Measurements from ENCODE around the gene C21orf91. TPM values are rescaled to one million over a fixed set of nuclear protein-coding genes. Genes with fewer than 3 reads are reported as not detected.

Gene C21orf91
- total RNA-seq, 2 donors from 2014 or later: 10.2 to 22.9 TPM

DNA sequence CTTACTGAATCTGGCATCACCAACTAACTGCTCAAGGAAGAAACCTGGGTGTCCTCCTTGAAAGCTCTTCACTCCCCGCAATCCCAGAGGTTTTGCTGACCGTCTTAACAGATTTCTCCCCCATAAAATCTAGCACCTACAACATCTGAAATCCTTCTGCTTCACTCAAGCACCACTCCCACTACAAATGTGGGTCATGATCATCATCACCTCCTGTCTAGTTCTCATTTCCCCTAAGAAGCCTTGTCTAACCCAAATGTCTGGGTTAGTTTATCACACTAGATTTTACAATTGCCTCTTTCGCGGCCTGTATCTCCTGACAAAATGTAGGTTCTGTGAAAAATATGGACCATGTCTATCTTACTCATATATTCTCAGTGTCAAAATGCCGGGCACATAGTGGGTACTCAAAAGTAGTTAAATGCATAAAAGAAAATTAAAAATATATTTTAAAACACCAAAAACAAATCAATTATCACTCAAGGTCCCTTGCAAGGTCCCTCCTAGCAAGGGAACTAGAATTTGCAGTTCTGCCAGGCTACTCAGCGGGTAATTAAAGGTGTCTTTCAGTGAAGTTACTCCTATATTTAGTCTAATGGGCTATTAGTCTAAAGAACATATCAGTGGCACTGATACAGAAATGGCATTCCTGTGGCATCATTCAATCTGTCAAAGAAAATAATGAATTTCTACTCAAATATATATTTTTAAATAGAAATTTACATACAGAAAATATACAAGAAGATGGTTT, 19.6 kb downstream of the C21orf91 start:
- H3K9me3 ChIP-seq: no peaks in the 10 kb centered on the region
- no peak for DNase-seq (ENCODE audit: low spot score)
- TF ChIP-seq, protein P1, sequence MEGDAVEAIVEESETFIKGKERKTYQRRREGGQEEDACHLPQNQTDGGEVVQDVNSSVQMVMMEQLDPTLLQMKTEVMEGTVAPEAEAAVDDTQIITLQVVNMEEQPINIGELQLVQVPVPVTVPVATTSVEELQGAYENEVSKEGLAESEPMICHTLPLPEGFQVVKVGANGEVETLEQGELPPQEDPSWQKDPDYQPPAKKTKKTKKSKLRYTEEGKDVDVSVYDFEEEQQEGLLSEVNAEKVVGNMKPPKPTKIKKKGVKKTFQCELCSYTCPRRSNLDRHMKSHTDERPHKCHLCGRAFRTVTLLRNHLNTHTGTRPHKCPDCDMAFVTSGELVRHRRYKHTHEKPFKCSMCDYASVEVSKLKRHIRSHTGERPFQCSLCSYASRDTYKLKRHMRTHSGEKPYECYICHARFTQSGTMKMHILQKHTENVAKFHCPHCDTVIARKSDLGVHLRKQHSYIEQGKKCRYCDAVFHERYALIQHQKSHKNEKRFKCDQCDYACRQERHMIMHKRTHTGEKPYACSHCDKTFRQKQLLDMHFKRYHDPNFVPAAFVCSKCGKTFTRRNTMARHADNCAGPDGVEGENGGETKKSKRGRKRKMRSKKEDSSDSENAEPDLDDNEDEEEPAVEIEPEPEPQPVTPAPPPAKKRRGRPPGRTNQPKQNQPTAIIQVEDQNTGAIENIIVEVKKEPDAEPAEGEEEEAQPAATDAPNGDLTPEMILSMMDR (IDR thresholded peaks at IDR 0.05): no peak
- TF ChIP-seq POLR2AphosphoS5 (IDR thresholded peaks at IDR 0.05) (no peak), POLR2A (IDR thresholded peaks at IDR 0.05) (no peak)
- H3K27ac ChIP-seq: no peak overlapping the region
- no peaks in the 10 kb centered on the region for H3K27me3 ChIP-seq (replicated peaks; ENCODE audit: insufficient read depth)
- H3K4me3 ChIP-seq: no peak overlapping the region
- intact Hi-C loops (cut with DNase I): no loop called here
- H3K36me3 ChIP-seq: no peaks in the 10 kb centered on the region
- no peaks in the 10 kb centered on the region for H3K4me1 ChIP-seq (replicated peaks)
- WGBS: 97% methylated on average over 6 of the region's 6 CpGs

DNA sequence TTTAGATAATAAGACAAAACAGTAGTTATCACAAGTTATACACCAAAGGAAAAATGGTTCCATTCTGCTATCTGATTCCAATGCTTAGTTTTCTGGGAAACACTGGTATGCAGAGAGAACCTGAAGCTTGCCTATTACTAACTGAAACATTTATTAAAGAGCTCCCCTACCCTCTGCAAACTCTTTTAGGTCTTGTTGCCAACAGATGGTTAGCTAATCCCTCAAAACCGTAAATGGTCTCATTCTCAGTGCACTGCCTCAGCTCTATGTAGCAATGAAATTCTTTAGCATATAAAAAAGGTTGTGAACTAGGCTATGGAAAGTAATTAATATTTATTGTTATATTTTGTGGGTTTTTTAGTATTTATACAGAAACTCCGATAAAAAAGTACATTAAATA, 20.4 kb downstream of the C21orf91 start:
- no peaks in the 10 kb centered on the region for H3K9me3 ChIP-seq
- peaks cover 3% of the 10 kb centered on the region for H3K4me1 ChIP-seq (replicated peaks)
- DNase-seq (ENCODE audit: low spot score): no peak
- H3K4me3 ChIP-seq: no peak overlapping the region
- no peaks in the 10 kb centered on the region for H3K27me3 ChIP-seq (replicated peaks; ENCODE audit: insufficient read depth)
- H3K27ac ChIP-seq: no peak overlapping the region
- WGBS: 45% methylated on average over 2 of the region's 2 CpGs
- TF ChIP-seq, protein P1 (IDR thresholded peaks at IDR 0.05): no peak
- TF ChIP-seq POLR2AphosphoS5 (IDR thresholded peaks at IDR 0.05) (no peak), POLR2A (IDR thresholded peaks at IDR 0.05) (no peak)
- intact Hi-C loops (cut with DNase I): no loop called here
- no peaks in the 10 kb centered on the region for H3K36me3 ChIP-seq

DNA sequence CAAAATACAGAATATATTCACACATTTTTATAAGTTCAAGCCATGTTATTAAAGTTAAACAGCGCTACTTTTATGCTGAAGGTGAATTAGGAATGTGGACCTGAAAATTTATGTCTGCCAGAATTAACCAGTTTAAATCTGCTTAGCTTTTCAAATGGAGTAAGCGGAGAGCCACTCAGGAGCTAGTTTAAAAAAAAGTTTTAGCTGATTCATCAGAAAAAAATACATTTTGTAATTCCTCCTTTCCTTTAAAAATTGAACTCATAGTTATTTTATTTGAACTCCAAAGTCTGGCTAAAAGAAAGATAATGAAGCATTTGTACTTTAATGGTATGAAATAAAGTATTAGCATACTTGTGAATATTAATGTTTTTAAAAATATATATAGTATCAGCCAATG, 21.2 kb downstream of the C21orf91 start:
- TF ChIP-seq, protein P1 (IDR thresholded peaks at IDR 0.05): no peak
- TF ChIP-seq POLR2AphosphoS5 (IDR thresholded peaks at IDR 0.05) (no peak), POLR2A (IDR thresholded peaks at IDR 0.05) (no peak)
- peaks cover 4% of the 10 kb centered on the region for H3K4me1 ChIP-seq (replicated peaks)
- H3K27me3 ChIP-seq (replicated peaks; ENCODE audit: insufficient read depth): no peaks in the 10 kb centered on the region
- whole genome bisulfite sequencing: 86% methylated on average over 2 of the region's 2 CpGs
- no peak for DNase-seq (ENCODE audit: low spot score)
- H3K9me3 ChIP-seq: no peaks in the 10 kb centered on the region
- H3K4me3 ChIP-seq: no peak overlapping the region
- no peak overlapping the region for H3K27ac ChIP-seq
- H3K36me3 ChIP-seq: no peaks in the 10 kb centered on the region
- intact Hi-C loops (cut with DNase I): no loop called here

DNA sequence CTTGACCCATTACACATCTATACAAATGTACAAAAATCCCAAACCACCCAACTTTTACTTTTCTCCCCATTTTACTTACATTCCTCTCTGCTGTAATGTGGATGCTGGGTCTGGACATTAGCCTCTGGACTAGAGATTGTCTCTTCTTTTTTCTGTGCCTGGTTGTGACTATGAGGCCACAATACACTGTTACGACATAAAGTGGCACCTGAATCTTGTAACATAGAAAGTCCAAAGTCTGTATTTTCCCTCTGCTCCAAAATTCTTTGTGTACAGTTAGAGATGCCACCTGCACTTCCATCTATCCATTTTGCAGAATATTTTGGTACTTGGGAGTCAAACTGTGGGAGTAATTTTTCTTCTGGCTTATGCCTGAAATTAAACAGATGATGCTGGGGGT, 22.7 kb downstream of the C21orf91 start:
- no peak for DNase-seq (ENCODE audit: low spot score)
- Histone ChIP-seq H3K27me3 (replicated peaks; ENCODE audit: insufficient read depth) (no peaks in the 10 kb centered on the region), H3K9me3 (no peaks in the 10 kb centered on the region), H3K27ac (no peak overlapping the region), H3K4me3 (no peak overlapping the region), H3K4me1 (replicated peaks) (peaks cover 4% of the 10 kb centered on the region), H3K36me3 (no peaks in the 10 kb centered on the region)
- WGBS: 100% methylated on average over 1 of the region's 1 CpG
- TF ChIP-seq POLR2AphosphoS5 (IDR thresholded peaks at IDR 0.05) (no peak), POLR2A (IDR thresholded peaks at IDR 0.05) (no peak)
- TF ChIP-seq, protein P1 (IDR thresholded peaks at IDR 0.05): no peak
- intact Hi-C loops (cut with DNase I): no loop called here

DNA sequence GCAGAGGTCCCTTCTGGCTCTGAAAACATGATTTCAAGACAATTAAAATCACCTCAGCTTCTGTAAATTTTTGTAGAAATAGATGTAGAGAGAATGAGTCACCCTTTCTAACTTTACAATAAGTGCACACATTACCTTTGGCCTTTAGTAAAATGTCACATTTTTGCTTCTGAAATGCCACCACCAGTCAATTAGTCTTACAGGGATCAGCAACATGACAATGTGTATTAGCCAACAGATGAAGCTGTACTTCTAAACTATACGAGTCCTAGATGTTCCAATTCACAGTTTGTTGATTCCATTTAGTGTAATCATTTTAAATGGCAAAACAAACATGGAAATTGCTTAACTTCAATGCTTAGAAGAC, 23.1 kb downstream of the C21orf91 start:
- Histone ChIP-seq H3K36me3 (no peaks in the 10 kb centered on the region), H3K27me3 (replicated peaks; ENCODE audit: insufficient read depth) (no peaks in the 10 kb centered on the region), H3K27ac (no peak overlapping the region), H3K9me3 (no peaks in the 10 kb centered on the region), H3K4me1 (replicated peaks) (peaks cover 4% of the 10 kb centered on the region), H3K4me3 (no peak overlapping the region)
- TF ChIP-seq POLR2A (IDR thresholded peaks at IDR 0.05): no peak
- TF ChIP-seq POLR2AphosphoS5 (IDR thresholded peaks at IDR 0.05): no peak
- TF ChIP-seq, protein P1 (IDR thresholded peaks at IDR 0.05): no peak
- 68% methylated on average over 1 of the region's 1 CpG for WGBS
- no peak for DNase-seq (ENCODE audit: low spot score)
- intact Hi-C loops (cut with DNase I): no loop called here

All from prostate gland (tissue), 2 donors.